HUES64 (cell line): ENCODE results near the gene KRTAP10-7.
"Not testable (repeated sequence)": the region's sequence is repeated elsewhere in the genome, so short reads cannot be mapped to it uniquely, and the experiment has no call there.

Experiments used
- H3K27ac ChIP-seq: 2 replicates; pipeline ENCODE4 v1.7.0; 2013; ENCODE audit warnings: low read depth, low read length, inconsistent platforms
- H3K27me3 ChIP-seq: 2 replicates; pipeline ENCODE4 v1.6.1; 2013; ENCODE audit warnings: mild to moderate bottlenecking, low read length; ENCODE audit not compliant: insufficient read depth
- H3K36me3 ChIP-seq: 2 replicates; pipeline ENCODE4 v1.6.1; 2013; ENCODE audit warnings: mild to moderate bottlenecking, low read length; ENCODE audit not compliant: insufficient read depth
- H3K4me1 ChIP-seq: 2 replicates; pipeline ENCODE4 v1.6.1; 2013; ENCODE audit warnings: mild to moderate bottlenecking, low read length, moderate library complexity; ENCODE audit not compliant: insufficient read depth
- H3K4me3 ChIP-seq: 2 replicates; pipeline ENCODE4 v1.5.1; 2013; ENCODE audit warnings: mild to moderate bottlenecking, low read length, moderate library complexity
- H3K9ac ChIP-seq: 2 replicates; pipeline ENCODE4 v1.6.1; 2013; ENCODE audit warnings: mild to moderate bottlenecking, low read depth, low read length
- H3K9me3 ChIP-seq: 2 replicates; pipeline ENCODE4 v1.6.1; 2013; ENCODE audit warnings: low read depth, low read length; ENCODE audit not compliant: insufficient read depth
- WGBS: fragments of 150-250, 120-280 bp; methylation state at CpG from one replicate; pipeline ENCODE4 v1.1.7; 2013; ENCODE audit warnings: missing lambda C conversion rate; 5-methylcytosine and 5-hydroxymethylcytosine counted together

Gene KRTAP10-7

GRCh38 chr21:44572959-44573583 lies 27.3 kb upstream of the KRTAP10-7 start:
- H3K27ac ChIP-seq: no peak overlapping the region
- no peak overlapping the region for H3K9ac ChIP-seq
- WGBS: 91% methylated on average over 15 of the region's 15 CpGs
- peaks cover 9% of the 10 kb centered on the region; the same call in 1 of the 2 replicates for H3K9me3 ChIP-seq
- H3K4me1 ChIP-seq: no peaks in the 10 kb centered on the region
- no peaks in the 10 kb centered on the region for H3K36me3 ChIP-seq
- H3K4me3 ChIP-seq: no peak overlapping the region
- H3K27me3 ChIP-seq: no peaks in the 10 kb centered on the region

GRCh38 chr21:44573630-44574456 lies 26.6 kb upstream of the KRTAP10-7 start, which contains the start of gene KRTAP10-4:
Gene KRTAP10-4 (plus strand): TSS chr21:44573729. CDS start chr21:44573759, 30 bp downstream.
- WGBS: 86% methylated on average over 22 of the region's 25 CpGs
- H3K4me3 ChIP-seq, H3K36me3 ChIP-seq, H3K27me3 ChIP-seq, H3K9ac ChIP-seq, H3K9me3 ChIP-seq, H3K4me1 ChIP-seq, H3K27ac ChIP-seq: not testable (repeated sequence)

- H3K4me3 ChIP-seq: no peak overlapping the region
- H3K9me3 ChIP-seq: peaks cover 9% of the 10 kb centered on the region; the same call in 1 of the 2 replicates
- H3K9ac ChIP-seq: no peak overlapping the region
- H3K27me3 ChIP-seq: no peaks in the 10 kb centered on the region
- no peaks in the 10 kb centered on the region for H3K36me3 ChIP-seq
- no peaks in the 10 kb centered on the region for H3K4me1 ChIP-seq
- 64% methylated on average over 21 of the region's 21 CpGs for WGBS
- H3K27ac ChIP-seq: no peak overlapping the region
Observed at GRCh38 chr21:44574457-44575306, 25.7 kb upstream of the KRTAP10-7 start.

- 93% methylated on average over 20 of the region's 20 CpGs for WGBS
- no peaks in the 10 kb centered on the region for H3K27me3 ChIP-seq
- H3K9ac ChIP-seq: no peak overlapping the region
Observed at GRCh38 chr21:44575307-44576024, 24.9 kb upstream of the KRTAP10-7 start.

GRCh38 chr21:44576025-44576420 lies 24.4 kb upstream of the KRTAP10-7 start:
- Histone ChIP-seq H3K4me3 (no peak overlapping the region), H3K27me3 (no peaks in the 10 kb centered on the region), H3K27ac (no peak overlapping the region), H3K4me1 (no peaks in the 10 kb centered on the region), H3K36me3 (no peaks in the 10 kb centered on the region), H3K9me3 (peaks cover 6% of the 10 kb centered on the region; the same call in 1 of the 2 replicates), H3K9ac (no peak overlapping the region)
- WGBS: 98% methylated on average over 8 of the region's 10 CpGs

More at GRCh38 chr21:44575307-44576024, 24.9 kb upstream of the KRTAP10-7 start:
- H3K27ac ChIP-seq: no peak overlapping the region
- H3K4me3 ChIP-seq: no peak overlapping the region
- H3K9me3 ChIP-seq: peaks cover 9% of the 10 kb centered on the region; the same call in 1 of the 2 replicates
- H3K4me1 ChIP-seq: no peaks in the 10 kb centered on the region
- no peaks in the 10 kb centered on the region for H3K36me3 ChIP-seq

GRCh38 chr21:44578371-44579055 lies 21.9 kb upstream of the KRTAP10-7 start:
- Histone ChIP-seq H3K4me3 (no peak overlapping the region), H3K9me3 (peaks cover 11% of the 10 kb centered on the region; the same call in 1 of the 2 replicates), H3K36me3 (no peaks in the 10 kb centered on the region), H3K4me1 (peaks cover 4% of the 10 kb centered on the region; the same call in 1 of the 2 replicates), H3K27me3 (no peaks in the 10 kb centered on the region), H3K27ac (no peak overlapping the region), H3K9ac (no peak overlapping the region)
- 96% methylated on average over 17 of the region's 17 CpGs for WGBS

- H3K9me3 ChIP-seq: peaks cover 11% of the 10 kb centered on the region; the same call in 1 of the 2 replicates
- H3K9ac ChIP-seq: no peak overlapping the region
- no peak overlapping the region for H3K4me3 ChIP-seq
- no peaks in the 10 kb centered on the region for H3K36me3 ChIP-seq
- H3K27ac ChIP-seq: no peak overlapping the region
- no peaks in the 10 kb centered on the region for H3K27me3 ChIP-seq
- H3K4me1 ChIP-seq: peaks cover 5% of the 10 kb centered on the region; the same call in 1 of the 2 replicates
- 86% methylated on average over 22 of the region's 22 CpGs for WGBS
Observed at GRCh38 chr21:44579056-44579832, 21.2 kb upstream of the KRTAP10-7 start.

- peaks cover 11% of the 10 kb centered on the region; the same call in 1 of the 2 replicates for H3K9me3 ChIP-seq
- no peaks in the 10 kb centered on the region for H3K36me3 ChIP-seq
- no peak overlapping the region for H3K9ac ChIP-seq
- 85% methylated on average over 7 of the region's 7 CpGs for WGBS
- H3K27ac ChIP-seq: no peak overlapping the region
- no peaks in the 10 kb centered on the region for H3K27me3 ChIP-seq
- H3K4me1 ChIP-seq: peaks cover 5% of the 10 kb centered on the region; the same call in 1 of the 2 replicates
- H3K4me3 ChIP-seq: no peak overlapping the region
Observed at GRCh38 chr21:44579833-44580144, 20.6 kb upstream of the KRTAP10-7 start.

GRCh38 chr21:44580231-44580821 lies 20.1 kb upstream of the KRTAP10-7 start, which contains the start of gene KRTAP10-5:
Gene KRTAP10-5 (minus strand): TSS chr21:44580604. CDS start chr21:44580578, 26 bp downstream.
- H3K9ac ChIP-seq, H3K36me3 ChIP-seq, H3K4me1 ChIP-seq, H3K27me3 ChIP-seq, H3K27ac ChIP-seq, H3K4me3 ChIP-seq: not testable (repeated sequence)
- 84% methylated on average over 19 of the region's 19 CpGs for WGBS
- peaks cover 11% of the 10 kb centered on the region; the same call in 1 of the 2 replicates for H3K9me3 ChIP-seq
